ENCODE results near the gene EPHB1.
"Not testable (repeated sequence)": the region's sequence is repeated elsewhere in the genome, so short reads cannot be mapped to it uniquely, and the experiment has no call there.

EPHB1 gene

GRCh38 chr3:135232226-135232625, 437.2 kb downstream of the EPHB1 start:
- H3K9ac ChIP-seq (ENCODE audit: low read length), result no peak overlapping the region
- H3K27ac ChIP-seq (ENCODE audit: low read depth, low read length), result no peak overlapping the region
- H3K4me1 ChIP-seq (ENCODE audit: control insufficient read depth, insufficient read depth, low read length), result no peaks in the 10 kb centered on the region
- no peak overlapping the region for H3K4me3 ChIP-seq (ENCODE audit: low read length)
- H3K27me3 ChIP-seq (ENCODE audit: control insufficient read depth, insufficient read depth, low read length), result no peaks in the 10 kb centered on the region
- no peaks in the 10 kb centered on the region for H3K36me3 ChIP-seq (ENCODE audit: control insufficient read depth, insufficient read depth, low read length)

- not testable (repeated sequence) for H3K27ac ChIP-seq (ENCODE audit: low read depth, low read length); H3K9ac ChIP-seq (ENCODE audit: low read length); H3K27me3 ChIP-seq (ENCODE audit: control insufficient read depth, insufficient read depth, low read length); H3K36me3 ChIP-seq (ENCODE audit: control insufficient read depth, insufficient read depth, low read length); H3K4me3 ChIP-seq (ENCODE audit: low read length); H3K4me1 ChIP-seq (ENCODE audit: control insufficient read depth, insufficient read depth, low read length)
These were observed 438.4 kb downstream of the EPHB1 start for GRCh38 chr3:135233476-135233875.

- no peaks in the 10 kb centered on the region for H3K4me1 ChIP-seq (ENCODE audit: control insufficient read depth, insufficient read depth, low read length)
- no peak overlapping the region for H3K4me3 ChIP-seq (ENCODE audit: low read length)
- no peak overlapping the region for H3K9ac ChIP-seq (ENCODE audit: low read length)
- no peak overlapping the region for H3K27ac ChIP-seq (ENCODE audit: low read depth, low read length)
- no peaks in the 10 kb centered on the region for H3K27me3 ChIP-seq (ENCODE audit: control insufficient read depth, insufficient read depth, low read length)
- H3K36me3 ChIP-seq (ENCODE audit: control insufficient read depth, insufficient read depth, low read length), result no peaks in the 10 kb centered on the region
These were observed 440.5 kb downstream of the EPHB1 start for GRCh38 chr3:135235541-135235940.

DNA sequence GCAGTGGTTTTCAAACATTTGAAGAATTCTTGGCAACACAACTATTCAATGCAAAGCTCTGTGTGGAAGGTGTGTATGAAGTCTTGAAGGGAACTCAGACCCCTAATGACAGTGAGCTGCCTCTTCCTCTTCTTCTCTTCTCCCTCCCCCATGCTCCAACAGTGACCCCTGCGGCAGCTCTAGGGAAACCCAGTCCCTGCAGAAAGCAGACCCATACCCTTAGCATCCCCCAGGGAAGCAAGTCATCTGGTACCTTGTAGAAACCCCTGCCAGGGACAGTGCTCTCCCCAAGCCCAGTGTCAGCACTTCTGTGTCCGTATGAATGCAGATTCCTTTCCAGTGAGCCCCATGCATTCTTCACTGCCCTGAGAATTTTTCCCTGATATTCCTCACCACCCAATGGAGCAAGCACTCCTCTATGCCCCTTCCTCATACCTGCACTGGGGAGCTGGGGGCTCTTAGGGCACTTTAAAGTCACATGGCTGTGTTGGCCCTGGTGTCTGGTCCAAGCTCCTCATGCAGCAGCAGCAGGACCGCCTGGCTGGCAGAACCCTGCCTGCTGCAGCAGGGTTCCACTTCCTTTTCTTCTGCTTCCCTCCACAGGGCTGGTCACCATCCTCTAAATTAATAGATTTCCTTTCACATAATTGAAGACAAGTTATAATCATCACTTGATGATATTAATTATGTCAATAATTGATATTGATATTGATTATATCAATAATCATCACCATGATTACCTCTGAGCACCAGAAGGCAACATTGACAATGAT, 442.5 kb downstream of the EPHB1 start:
- Histone ChIP-seq H3K27me3 (ENCODE audit: control insufficient read depth, insufficient read depth, low read length) (no peaks in the 10 kb centered on the region), H3K4me1 (ENCODE audit: control insufficient read depth, insufficient read depth, low read length) (no peaks in the 10 kb centered on the region), H3K36me3 (ENCODE audit: control insufficient read depth, insufficient read depth, low read length) (no peaks in the 10 kb centered on the region), H3K4me3 (ENCODE audit: low read length) (no peak overlapping the region), H3K27ac (ENCODE audit: low read depth, low read length) (no peak overlapping the region), H3K9ac (ENCODE audit: low read length) (no peak overlapping the region)

DNA sequence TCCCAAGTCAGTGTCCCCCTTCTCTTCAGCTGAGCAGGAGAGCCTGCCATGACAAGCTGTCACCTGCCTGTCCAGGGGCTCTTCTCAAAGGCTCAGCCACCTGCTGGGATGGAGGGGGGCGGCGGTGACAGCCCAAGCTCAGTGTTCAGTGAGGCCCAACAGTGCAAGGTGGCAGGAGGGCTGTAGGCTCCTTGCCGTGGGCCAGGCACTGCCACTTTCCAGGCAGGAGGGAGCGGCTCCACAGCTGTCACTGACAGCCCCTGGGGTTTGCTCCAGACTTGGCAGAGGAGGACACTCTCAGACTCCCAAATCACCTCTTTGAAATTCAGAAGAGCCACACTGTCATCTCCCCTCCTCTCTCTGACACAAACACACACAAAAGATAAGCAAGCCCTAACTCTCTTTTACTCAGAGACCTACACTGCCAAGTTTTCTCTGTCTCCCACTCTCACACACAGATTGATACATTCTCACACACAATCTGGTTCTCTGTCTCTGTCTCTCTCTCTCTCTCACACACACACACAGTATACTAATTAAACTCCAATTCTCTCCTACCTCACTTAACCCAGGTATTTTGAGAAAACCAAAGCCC, 443.3 kb downstream of the EPHB1 start:
- no peak overlapping the region for H3K9ac ChIP-seq (ENCODE audit: low read length)
- no peak overlapping the region for H3K27ac ChIP-seq (ENCODE audit: low read depth, low read length)
- H3K4me1 ChIP-seq (ENCODE audit: control insufficient read depth, insufficient read depth, low read length), result no peaks in the 10 kb centered on the region
- no peaks in the 10 kb centered on the region for H3K36me3 ChIP-seq (ENCODE audit: control insufficient read depth, insufficient read depth, low read length)
- no peak overlapping the region for H3K4me3 ChIP-seq (ENCODE audit: low read length)
- H3K27me3 ChIP-seq (ENCODE audit: control insufficient read depth, insufficient read depth, low read length), result no peaks in the 10 kb centered on the region

DNA sequence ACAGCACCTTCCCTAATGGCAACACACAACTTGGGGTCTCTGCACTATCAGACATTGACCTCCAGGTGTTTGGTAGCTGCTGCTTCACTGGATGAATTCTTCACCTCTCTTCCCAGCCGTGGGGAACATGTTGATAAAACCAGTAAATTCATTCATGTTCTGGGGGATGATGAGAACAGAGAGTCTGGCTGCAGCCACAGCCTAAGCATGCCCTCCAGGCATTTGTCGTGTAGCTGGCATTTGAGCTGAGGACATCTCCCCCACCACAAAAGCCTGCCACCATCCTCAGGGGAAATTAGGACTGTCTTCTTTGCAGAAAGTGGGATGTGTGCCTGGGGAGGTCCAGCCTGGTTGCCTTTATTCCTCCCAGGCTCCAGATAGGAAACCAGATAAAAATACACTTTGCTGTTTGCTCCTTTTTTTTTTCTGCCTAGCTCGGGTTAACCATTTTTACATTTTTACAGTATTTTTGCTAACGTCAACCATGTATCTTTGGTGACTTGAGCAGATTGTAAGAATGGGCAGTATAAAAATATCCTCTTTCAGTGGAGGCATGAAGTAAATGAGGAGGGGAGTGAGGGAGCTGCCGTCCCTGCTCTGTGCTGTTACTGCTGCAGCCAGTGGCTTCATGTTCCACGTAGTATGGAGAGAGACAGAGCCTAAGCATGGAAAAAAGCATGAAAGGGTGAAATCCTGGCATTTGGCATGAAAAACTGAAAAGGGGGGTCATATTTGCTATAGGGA, 444.0 kb downstream of the EPHB1 start:
- no peak overlapping the region for H3K9ac ChIP-seq (ENCODE audit: low read length)
- no peaks in the 10 kb centered on the region for H3K36me3 ChIP-seq (ENCODE audit: control insufficient read depth, insufficient read depth, low read length)
- no peaks in the 10 kb centered on the region for H3K27me3 ChIP-seq (ENCODE audit: control insufficient read depth, insufficient read depth, low read length)

GRCh38 chr3:135239615-135239884, 444.5 kb downstream of the EPHB1 start:
- no peak overlapping the region for H3K4me3 ChIP-seq (ENCODE audit: low read length)
- no peak overlapping the region for H3K9ac ChIP-seq (ENCODE audit: low read length)
- no peaks in the 10 kb centered on the region for H3K4me1 ChIP-seq (ENCODE audit: control insufficient read depth, insufficient read depth, low read length)
- no peaks in the 10 kb centered on the region for H3K36me3 ChIP-seq (ENCODE audit: control insufficient read depth, insufficient read depth, low read length)
- H3K27me3 ChIP-seq (ENCODE audit: control insufficient read depth, insufficient read depth, low read length), result no peaks in the 10 kb centered on the region
- H3K27ac ChIP-seq (ENCODE audit: low read depth, low read length), result no peak overlapping the region

More for the DNA sequence above, 444.0 kb downstream of the EPHB1 start:
- Histone ChIP-seq H3K4me3 (ENCODE audit: low read length) (no peak overlapping the region), H3K27ac (ENCODE audit: low read depth, low read length) (no peak overlapping the region), H3K4me1 (ENCODE audit: control insufficient read depth, insufficient read depth, low read length) (no peaks in the 10 kb centered on the region)

GRCh38 chr3:135240426-135240825, 445.4 kb downstream of the EPHB1 start:
- Histone ChIP-seq H3K9ac (ENCODE audit: low read length) (no peak overlapping the region), H3K4me3 (ENCODE audit: low read length) (no peak overlapping the region), H3K27me3 (ENCODE audit: control insufficient read depth, insufficient read depth, low read length) (no peaks in the 10 kb centered on the region), H3K27ac (ENCODE audit: low read depth, low read length) (no peak overlapping the region), H3K4me1 (ENCODE audit: control insufficient read depth, insufficient read depth, low read length) (no peaks in the 10 kb centered on the region), H3K36me3 (ENCODE audit: control insufficient read depth, insufficient read depth, low read length) (no peaks in the 10 kb centered on the region)

DNA sequence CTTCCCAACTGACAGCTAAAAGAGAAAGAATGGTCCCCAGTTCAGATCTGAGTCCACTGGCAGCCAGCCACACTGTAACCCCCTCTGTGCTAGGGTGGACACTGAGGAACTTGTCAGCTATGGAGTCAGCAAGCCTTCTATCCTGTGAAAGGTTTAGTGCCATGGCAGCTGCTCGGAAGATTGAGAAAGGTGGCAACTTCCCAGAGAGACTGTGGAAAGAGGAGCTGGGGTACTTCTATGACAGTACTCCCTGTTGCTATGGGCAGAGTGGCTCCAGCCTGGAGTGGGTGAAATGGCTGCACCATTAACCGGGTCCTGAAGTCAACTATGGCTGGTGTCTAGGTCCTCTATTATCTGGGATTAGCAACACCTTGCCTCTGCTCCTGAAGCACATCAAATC, 447.2 kb downstream of the EPHB1 start:
- Histone ChIP-seq H3K4me3 (ENCODE audit: low read length) (no peak overlapping the region), H3K4me1 (ENCODE audit: control insufficient read depth, insufficient read depth, low read length) (no peaks in the 10 kb centered on the region), H3K36me3 (ENCODE audit: control insufficient read depth, insufficient read depth, low read length) (no peaks in the 10 kb centered on the region), H3K27ac (ENCODE audit: low read depth, low read length) (no peak overlapping the region), H3K27me3 (ENCODE audit: control insufficient read depth, insufficient read depth, low read length) (no peaks in the 10 kb centered on the region), H3K9ac (ENCODE audit: low read length) (no peak overlapping the region)

- no peak overlapping the region for H3K27ac ChIP-seq (ENCODE audit: low read depth, low read length)
- H3K9ac ChIP-seq (ENCODE audit: low read length), result no peak overlapping the region
- H3K27me3 ChIP-seq (ENCODE audit: control insufficient read depth, insufficient read depth, low read length), result no peaks in the 10 kb centered on the region
These were observed 448.6 kb downstream of the EPHB1 start for GRCh38 chr3:135243616-135244015.

GRCh38 chr3:135246027-135246426, 451.0 kb downstream of the EPHB1 start:
- Histone ChIP-seq H3K27ac (ENCODE audit: low read depth, low read length) (no peak overlapping the region), H3K4me1 (ENCODE audit: control insufficient read depth, insufficient read depth, low read length) (no peaks in the 10 kb centered on the region), H3K4me3 (ENCODE audit: low read length) (no peak overlapping the region), H3K36me3 (ENCODE audit: control insufficient read depth, insufficient read depth, low read length) (no peaks in the 10 kb centered on the region), H3K27me3 (ENCODE audit: control insufficient read depth, insufficient read depth, low read length) (no peaks in the 10 kb centered on the region), H3K9ac (ENCODE audit: low read length) (no peak overlapping the region)

More at GRCh38 chr3:135243616-135244015, 448.6 kb downstream of the EPHB1 start:
- Histone ChIP-seq H3K4me1 (ENCODE audit: control insufficient read depth, insufficient read depth, low read length) (no peaks in the 10 kb centered on the region), H3K36me3 (ENCODE audit: control insufficient read depth, insufficient read depth, low read length) (no peaks in the 10 kb centered on the region), H3K4me3 (ENCODE audit: low read length) (no peak overlapping the region)

GRCh38 chr3:135248213-135248612, 453.2 kb downstream of the EPHB1 start:
- Histone ChIP-seq H3K4me1 (ENCODE audit: control insufficient read depth, insufficient read depth, low read length) (no peaks in the 10 kb centered on the region), H3K4me3 (ENCODE audit: low read length) (no peak overlapping the region), H3K9ac (ENCODE audit: low read length) (no peak overlapping the region), H3K27me3 (ENCODE audit: control insufficient read depth, insufficient read depth, low read length) (no peaks in the 10 kb centered on the region), H3K36me3 (ENCODE audit: control insufficient read depth, insufficient read depth, low read length) (no peaks in the 10 kb centered on the region), H3K27ac (ENCODE audit: low read depth, low read length) (no peak overlapping the region)
